Stimulated activated naive CD8-positive, alpha-beta T cell treated with anti-CD3 and anti-CD28 coated beads, Interleukin-15, Interleukin-2, amounts not matched to agents 100 ng/mL and 50 ng/mL, for 24 hours (primary cell): Measurements from ENCODE around the gene SLC22A4.

Experiments
- H3K27ac Mint-ChIP-seq: one replicate; pipeline ENCODE4 v1.8.0; 2021; ENCODE audit warnings: mild to moderate bottlenecking, mixed read lengths
- H3K27me3 Mint-ChIP-seq: one replicate; pipeline ENCODE4 v1.8.0; 2021; ENCODE audit warnings: mixed read lengths
- H3K36me3 Mint-ChIP-seq: one replicate; pipeline ENCODE4 v1.8.0; 2021; ENCODE audit warnings: low read depth, mixed read lengths
- H3K4me1 Mint-ChIP-seq: one replicate; pipeline ENCODE4 v1.8.0; 2021; ENCODE audit warnings: low read depth, mixed read lengths
- H3K4me3 Mint-ChIP-seq: one replicate; pipeline ENCODE4 v1.8.0; 2021; ENCODE audit warnings: mild to moderate bottlenecking, mixed read lengths
- H3K9me3 Mint-ChIP-seq: one replicate; pipeline ENCODE4 v1.8.0; 2021; ENCODE audit warnings: mixed read lengths

Gene SLC22A4

DNA sequence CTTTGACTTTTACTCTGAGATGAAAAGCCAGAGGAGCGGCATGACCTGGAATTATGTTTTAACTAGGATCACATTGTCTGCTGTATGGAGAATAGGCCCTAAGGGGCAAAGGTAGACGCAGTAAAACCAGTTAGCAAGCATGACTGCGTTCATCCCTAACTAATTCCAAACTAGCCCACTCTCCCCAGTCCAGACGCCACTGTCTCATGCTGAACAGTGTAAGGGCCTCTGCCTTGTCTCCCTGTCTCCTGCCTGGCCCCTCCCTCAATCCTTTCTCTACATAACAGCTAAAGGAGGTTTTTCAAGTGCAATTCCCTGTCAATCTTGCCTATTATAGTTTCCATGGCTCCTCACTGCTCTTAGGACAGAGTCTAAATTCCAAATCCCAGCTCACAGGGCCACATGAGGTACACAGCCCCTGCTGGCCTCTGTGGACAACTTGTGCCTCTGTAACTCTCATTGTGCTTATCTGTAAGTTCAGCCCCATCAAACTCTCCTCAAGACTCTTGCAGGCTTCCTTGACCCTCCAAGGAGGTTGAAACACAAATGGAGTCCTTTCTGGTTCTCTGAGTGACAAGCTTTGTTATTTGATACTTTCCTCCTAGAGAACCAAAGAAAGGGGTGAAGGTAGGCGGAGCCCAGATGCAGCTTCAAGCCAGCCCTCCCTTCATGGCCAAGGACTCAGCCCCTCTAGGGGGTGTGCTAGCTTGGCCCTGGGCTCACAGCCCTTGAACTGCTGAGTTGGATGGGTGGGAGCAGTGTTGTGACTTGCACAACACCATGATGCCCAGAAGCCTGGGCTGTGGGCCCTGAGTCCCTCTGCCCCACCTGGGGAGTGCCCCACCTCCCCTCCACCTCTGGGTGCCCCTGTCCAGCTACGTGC lies 16.0 kb upstream of the SLC22A4 start:
- no peaks in the 10 kb centered on the region for H3K36me3 Mint-ChIP-seq
- H3K27ac Mint-ChIP-seq = no peak overlapping the region
- peaks cover 1% of the 10 kb centered on the region for H3K4me1 Mint-ChIP-seq
- no peaks in the 10 kb centered on the region for H3K9me3 Mint-ChIP-seq
- H3K27me3 Mint-ChIP-seq = peaks cover 12% of the 10 kb centered on the region
- no peak overlapping the region for H3K4me3 Mint-ChIP-seq

DNA sequence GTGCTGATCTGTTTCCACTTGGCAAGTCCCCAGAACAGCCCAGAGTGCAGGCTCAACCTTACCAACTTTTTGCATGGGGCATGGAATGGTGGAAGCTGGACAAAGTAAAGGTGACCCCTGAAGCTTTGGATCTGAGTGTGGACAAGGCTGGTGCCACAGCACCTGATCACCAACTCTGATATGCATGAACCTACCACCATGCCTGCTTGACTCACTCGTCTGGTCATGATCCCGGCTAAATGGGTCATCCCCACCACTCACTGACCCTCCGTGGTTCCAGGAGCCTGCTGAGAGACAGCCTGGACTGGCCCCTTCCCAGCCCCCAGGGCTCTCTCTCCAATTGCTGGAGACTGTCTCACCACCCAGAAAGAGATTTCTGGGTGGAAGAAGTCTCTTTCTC lies 14.4 kb upstream of the SLC22A4 start:
- H3K4me1 Mint-ChIP-seq = no peaks in the 10 kb centered on the region
- H3K27ac Mint-ChIP-seq = no peak overlapping the region
- H3K36me3 Mint-ChIP-seq = no peaks in the 10 kb centered on the region
- peaks cover 4% of the 10 kb centered on the region for H3K27me3 Mint-ChIP-seq
- H3K9me3 Mint-ChIP-seq = no peaks in the 10 kb centered on the region
- no peak overlapping the region for H3K4me3 Mint-ChIP-seq

DNA sequence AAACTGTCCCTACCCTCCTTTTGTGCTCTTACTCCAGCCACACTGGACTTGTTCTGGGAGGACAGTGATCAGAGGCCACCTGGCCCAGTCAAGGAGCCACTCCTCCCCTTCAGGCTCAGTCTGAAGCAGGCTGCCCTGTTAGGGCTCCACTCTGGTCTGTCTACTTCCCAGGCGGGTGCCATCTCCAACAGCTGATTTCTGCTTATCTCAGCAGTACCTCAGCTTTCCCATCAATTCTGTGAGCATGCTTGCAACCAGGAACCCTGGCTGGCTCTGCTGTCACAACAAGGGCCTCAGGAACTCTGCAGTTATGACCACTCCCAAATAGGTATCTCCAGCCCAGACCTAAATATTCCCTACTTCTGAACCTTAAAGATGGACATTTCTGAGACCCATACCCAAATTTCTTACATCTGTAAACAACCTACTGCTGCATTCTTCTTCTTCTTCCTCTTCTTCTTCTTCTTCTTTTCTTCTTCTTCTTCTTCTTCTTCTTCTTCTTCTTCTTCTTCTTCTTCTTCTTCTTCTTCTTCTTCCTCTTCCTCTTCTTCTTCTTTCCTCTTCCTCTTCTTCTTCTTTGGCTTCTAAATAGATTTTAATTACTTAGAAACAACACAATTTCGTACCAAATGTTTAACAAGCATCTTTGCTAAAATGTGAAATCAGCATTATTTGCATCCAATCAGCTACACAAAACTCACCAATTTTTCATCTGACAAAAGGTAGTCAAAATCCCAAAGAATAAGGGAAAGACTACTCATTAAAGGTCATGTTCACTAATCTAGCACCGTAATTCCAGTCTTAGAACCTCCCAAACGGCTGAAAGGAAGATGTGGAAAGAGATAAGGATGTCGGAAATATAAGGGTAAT lies 13.6 kb upstream of the SLC22A4 start:
- H3K27me3 Mint-ChIP-seq = no peaks in the 10 kb centered on the region
- H3K27ac Mint-ChIP-seq = peak overlapping the region; percentile 8
- no peaks in the 10 kb centered on the region for H3K4me1 Mint-ChIP-seq
- no peaks in the 10 kb centered on the region for H3K36me3 Mint-ChIP-seq
- no peaks in the 10 kb centered on the region for H3K9me3 Mint-ChIP-seq
- H3K4me3 Mint-ChIP-seq = no peak overlapping the region

DNA sequence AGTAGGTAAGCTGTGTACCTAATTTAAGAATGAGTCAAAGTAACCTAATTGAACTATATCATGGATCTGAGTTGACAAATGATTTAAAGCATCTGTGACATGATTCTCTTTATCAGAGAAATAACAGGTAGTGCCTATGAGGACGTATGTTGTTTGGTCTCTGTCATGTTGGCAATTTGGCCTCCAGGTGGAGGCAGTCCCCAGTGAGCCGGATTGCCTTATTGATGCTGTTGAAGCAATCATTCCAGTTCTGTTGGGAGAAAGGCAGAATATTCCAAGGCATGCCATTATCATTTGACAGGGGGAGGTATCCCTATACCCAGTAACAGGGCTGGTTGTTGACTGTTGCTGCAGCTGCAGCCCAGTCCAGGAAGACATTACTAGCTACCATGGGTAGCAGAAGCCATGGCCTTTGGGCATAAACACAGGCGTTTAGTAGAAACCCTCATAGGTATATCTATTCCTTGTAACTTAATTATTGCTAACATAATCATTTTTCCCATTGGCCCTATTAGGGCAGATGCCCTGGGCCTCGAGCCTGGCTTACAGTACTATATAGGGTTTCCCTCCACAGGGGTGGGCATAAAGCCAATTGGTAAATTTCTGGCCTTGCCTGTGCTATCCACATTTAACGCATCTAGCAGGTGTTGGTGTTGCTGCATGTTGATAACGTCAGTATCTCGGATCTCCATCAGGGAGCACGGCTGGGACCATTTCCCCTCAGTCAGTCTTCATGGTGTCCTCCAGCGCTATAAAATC lies 12.2 kb upstream of the SLC22A4 start:
- Mint-ChIP-seq H3K27ac (no peak overlapping the region), H3K9me3 (no peaks in the 10 kb centered on the region), H3K4me1 (no peaks in the 10 kb centered on the region), H3K4me3 (no peak overlapping the region), H3K27me3 (no peaks in the 10 kb centered on the region), H3K36me3 (no peaks in the 10 kb centered on the region)

DNA sequence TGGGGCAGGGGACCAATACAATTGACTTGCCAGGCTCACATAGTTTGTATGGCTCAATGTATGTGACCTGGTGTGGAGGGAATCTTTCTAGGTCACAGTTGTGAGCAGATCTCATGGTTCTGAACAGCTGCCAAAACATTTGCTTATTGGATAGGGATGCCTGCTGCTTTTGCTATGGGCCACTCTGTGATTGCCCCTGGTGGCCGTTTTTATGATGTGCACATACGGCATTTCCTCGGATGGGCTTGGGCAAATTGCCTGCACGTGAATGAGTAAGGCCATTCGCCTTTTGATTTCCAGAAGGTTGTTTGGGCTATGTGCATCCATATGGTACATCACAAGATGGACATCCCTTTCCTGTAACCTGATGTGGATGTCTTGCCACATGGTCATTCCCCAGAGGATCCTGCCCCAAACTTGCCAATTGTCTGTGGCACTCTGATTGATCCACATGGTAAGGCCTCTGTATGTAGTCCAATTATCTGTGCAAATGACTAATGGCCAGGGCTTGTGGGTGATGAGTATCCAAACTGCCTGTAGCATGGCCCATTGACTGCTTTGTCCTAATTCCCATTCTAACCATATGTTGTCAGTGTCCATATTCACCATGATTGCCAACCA lies 10.7 kb upstream of the SLC22A4 start:
- Mint-ChIP-seq H3K27ac (no peak overlapping the region), H3K27me3 (peaks cover 4% of the 10 kb centered on the region), H3K9me3 (no peaks in the 10 kb centered on the region), H3K4me3 (no peak overlapping the region), H3K36me3 (no peaks in the 10 kb centered on the region), H3K4me1 (no peaks in the 10 kb centered on the region)

DNA sequence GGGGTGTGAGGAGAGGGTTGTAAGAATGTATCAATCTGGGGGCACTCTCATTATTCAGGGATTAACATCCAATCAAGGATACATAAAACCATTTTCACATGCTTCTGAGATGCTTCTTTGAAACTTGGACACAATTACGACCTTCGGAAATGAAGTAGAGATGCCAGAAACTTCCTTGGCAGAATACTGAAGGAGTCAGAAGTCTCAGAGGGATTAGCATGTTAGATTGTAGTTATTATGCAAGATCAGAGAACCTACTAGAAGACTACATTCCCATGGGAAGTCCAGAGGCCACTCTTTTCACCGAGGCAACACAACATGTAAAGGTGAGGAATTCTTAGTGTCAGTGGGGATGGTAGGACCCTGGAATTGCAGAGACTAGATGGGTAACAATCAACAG lies 5.1 kb upstream of the SLC22A4 start:
- H3K9me3 Mint-ChIP-seq = no peaks in the 10 kb centered on the region
- no peak overlapping the region for H3K4me3 Mint-ChIP-seq
- H3K36me3 Mint-ChIP-seq = no peaks in the 10 kb centered on the region
- peaks cover 8% of the 10 kb centered on the region for H3K4me1 Mint-ChIP-seq
- peaks cover 22% of the 10 kb centered on the region for H3K27me3 Mint-ChIP-seq
- H3K27ac Mint-ChIP-seq = no peak overlapping the region

DNA sequence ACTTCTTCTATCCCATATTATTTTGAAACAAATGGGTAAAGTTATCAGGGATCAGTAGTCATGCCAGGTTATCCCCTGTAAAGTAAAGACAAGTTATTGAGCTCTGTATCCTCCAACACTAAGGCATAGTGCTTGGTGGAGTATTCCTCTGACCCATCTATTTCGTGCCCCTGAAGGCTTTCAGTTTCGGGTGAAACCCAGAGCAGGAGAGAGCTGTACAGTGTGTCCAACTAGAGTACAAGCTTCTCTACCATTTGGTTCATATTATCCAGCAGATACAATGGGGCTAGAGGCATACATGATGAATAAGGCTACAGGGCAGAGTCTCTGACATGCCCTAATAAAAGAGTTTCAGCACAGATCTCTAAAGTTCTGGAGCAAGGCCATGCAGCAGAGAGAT lies 3.2 kb upstream of the SLC22A4 start:
- Mint-ChIP-seq H3K9me3 (no peaks in the 10 kb centered on the region), H3K27me3 (peaks cover 22% of the 10 kb centered on the region), H3K4me1 (peaks cover 24% of the 10 kb centered on the region), H3K36me3 (no peaks in the 10 kb centered on the region), H3K27ac (no peak overlapping the region), H3K4me3 (no peak overlapping the region)

DNA sequence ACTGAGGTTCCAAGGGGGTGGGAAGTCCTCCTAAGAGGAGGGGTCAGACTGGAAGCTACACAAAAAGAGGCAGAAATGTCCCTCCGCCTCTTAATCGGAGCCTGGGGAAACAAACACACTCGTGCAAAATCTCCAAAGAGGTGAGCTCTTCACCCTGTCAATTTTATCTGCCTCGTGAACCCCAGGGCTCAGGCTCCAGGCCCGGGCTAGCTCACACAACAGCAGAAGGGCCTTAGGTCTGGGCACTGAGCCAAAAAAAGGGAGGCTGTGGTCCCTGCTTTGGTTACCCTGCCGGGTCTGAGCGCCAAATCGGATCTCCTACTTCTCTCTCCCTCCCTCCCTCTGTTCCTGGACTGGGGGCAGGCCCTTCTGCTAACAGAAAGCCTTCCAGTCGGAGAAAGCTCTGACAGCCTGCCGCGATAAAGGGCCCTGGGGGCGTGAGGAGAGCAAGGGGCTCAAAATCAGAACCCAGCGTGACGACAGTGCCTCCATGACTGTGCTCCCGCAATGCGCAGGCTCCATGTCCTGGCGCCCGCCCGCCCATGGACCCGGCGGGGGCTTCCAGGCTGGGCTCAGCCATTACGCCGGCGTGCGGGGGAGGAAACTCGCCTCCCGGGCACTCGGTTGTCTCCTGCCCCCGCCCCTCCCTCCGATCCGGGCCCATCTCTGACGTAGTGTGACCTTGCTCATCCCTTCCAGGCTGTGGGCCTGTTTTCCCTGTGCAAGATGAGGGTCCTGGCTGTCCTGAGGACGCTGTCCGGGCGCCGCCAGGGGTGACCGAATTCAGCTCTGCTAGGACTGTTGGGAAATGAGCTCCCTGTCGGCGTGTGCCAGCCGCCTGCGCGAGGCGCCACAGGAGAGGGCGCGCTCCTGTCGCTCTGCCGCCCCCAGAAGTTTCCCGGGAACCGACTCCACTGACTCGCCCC lies 865 bp upstream of the SLC22A4 start:
- H3K4me3 Mint-ChIP-seq = peak overlapping the region; percentile 92
- no peaks in the 10 kb centered on the region for H3K9me3 Mint-ChIP-seq
- no peaks in the 10 kb centered on the region for H3K36me3 Mint-ChIP-seq
- H3K27ac Mint-ChIP-seq = peak overlapping the region; percentile 96
- peaks cover 29% of the 10 kb centered on the region for H3K4me1 Mint-ChIP-seq
- peaks cover 22% of the 10 kb centered on the region for H3K27me3 Mint-ChIP-seq

DNA sequence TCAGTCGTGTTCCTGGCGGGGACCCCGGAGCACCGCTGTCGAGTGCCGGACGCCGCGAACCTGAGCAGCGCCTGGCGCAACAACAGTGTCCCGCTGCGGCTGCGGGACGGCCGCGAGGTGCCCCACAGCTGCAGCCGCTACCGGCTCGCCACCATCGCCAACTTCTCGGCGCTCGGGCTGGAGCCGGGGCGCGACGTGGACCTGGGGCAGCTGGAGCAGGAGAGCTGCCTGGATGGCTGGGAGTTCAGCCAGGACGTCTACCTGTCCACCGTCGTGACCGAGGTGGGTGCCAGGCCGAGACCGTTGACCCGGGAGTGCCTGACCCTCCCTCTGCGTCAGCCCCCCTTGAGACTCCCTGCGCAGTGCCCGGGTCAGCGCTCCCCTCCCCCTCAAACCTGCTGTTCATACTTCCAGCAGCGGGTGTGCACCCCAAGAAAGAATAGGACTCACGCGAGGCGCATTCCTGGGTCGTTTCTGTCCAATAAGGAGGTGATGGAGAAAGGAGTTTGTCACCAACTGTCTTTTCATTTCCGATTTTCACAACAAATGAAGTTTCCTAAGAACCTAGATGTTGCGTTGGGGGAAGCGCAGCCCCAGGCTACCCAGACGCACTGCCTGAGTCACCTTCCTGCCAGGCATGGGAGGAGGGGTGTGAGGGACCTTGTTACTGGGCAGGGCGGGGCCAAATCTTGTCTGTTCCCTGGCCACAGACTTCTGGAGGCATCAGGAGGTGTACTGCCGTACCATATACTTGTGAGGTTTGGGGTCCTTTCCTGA lies 722 bp downstream of the SLC22A4 start:
- Mint-ChIP-seq H3K36me3 (no peaks in the 10 kb centered on the region), H3K4me1 (peaks cover 29% of the 10 kb centered on the region), H3K27ac (peak overlapping the region; percentile 86)

DNA sequence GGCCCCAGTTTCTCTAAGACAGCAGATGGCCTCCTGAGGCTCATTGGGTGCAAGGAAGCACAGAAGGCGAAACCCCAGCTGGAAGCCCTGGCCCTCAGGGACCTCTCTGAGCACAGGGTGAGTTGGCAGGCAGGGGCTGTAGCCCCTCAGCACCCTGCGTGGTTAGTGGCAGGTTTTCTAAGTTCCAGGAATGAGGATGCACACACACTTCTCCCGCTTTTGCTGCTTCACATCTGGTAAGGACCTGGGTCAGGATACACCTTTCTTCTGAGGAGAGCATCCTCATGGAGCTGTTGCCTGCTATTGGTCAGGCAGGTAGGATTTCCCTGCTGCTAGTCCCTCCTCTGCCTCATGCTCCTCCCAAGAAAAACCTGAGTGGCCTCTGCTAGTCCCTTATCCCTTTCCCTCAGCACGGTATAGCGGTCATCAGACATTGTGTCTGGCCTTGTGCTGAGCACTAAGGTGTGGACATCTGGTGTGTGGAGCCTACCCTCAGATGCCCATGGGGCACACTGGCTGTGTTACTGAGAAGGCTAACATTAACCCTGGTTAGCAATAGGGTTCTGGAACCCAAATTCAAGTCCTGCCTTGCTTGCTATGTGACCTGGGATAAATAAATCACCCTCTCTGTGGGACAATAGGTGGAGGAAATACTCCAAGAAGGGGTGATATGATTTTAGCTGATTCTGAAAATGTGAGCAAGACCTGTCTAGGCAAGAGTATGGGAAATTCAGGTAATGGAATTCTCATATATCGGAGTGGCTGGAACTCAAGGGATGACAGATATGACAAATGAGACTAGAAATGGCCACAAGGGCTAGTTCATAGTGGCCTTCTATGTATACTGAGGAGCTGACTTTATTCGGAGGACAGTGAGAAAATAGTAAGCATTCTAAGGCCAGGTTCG lies 1.6 kb downstream of the SLC22A4 start:
- Mint-ChIP-seq H3K4me3 (peak overlapping the region; percentile 92), H3K27me3 (peaks cover 11% of the 10 kb centered on the region), H3K27ac (peak overlapping the region; percentile 78), H3K9me3 (no peaks in the 10 kb centered on the region), H3K36me3 (no peaks in the 10 kb centered on the region), H3K4me1 (peaks cover 29% of the 10 kb centered on the region)

More for the DNA sequence above, 722 bp downstream of the SLC22A4 start:
- no peaks in the 10 kb centered on the region for H3K9me3 Mint-ChIP-seq
- H3K27me3 Mint-ChIP-seq = peaks cover 14% of the 10 kb centered on the region
- H3K4me3 Mint-ChIP-seq = peak overlapping the region; percentile 92

DNA sequence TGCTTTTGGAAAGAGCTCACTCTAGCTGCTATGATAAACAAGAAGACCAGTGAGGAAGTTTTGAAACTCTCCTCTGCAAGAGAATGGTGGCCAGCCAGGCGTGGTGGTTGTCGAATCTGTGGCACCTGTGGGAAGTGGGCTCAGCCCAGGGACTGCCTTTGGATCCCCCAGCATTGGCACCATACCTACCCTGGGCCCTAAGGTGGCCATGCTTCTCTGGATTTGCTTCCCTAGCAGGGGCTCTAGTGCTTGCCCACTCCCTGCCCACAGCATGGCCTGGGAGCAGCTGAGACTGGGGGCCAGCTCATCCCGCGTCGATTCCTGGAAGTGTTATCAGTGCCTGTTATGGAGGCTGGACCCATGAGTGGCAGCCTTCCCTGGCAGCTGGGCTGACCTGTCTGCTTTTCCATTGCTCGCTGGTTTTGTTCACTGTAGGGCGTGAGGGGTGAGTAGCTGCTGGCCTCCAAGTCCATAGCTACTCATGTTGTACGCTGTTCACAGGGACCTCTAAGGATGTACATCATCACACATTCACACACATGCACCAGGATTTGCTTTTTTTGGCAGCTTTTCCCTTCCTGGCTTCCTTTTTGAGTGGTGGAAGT lies 2.3 kb downstream of the SLC22A4 start:
- Mint-ChIP-seq H3K9me3 (no peaks in the 10 kb centered on the region), H3K27me3 (peaks cover 6% of the 10 kb centered on the region), H3K27ac (no peak overlapping the region), H3K36me3 (no peaks in the 10 kb centered on the region), H3K4me1 (peaks cover 29% of the 10 kb centered on the region), H3K4me3 (peak overlapping the region; percentile 92)
